HG03565 (cell line): ENCODE measurements around the gene RPTN.
"Not testable (repeated sequence)": the region's sequence is repeated elsewhere in the genome, so short reads cannot be mapped to it uniquely, and the experiment has no call there.

Experiments
- ATAC-seq: cut with Tn5 transposase; IDR thresholded peaks from one replicate; pipeline ENCODE4 v1.9.1; 2021; ENCODE audit warnings: mild to moderate bottlenecking, moderate library complexity; ENCODE audit not compliant: unreplicated experiment

RPTN gene

DNA sequence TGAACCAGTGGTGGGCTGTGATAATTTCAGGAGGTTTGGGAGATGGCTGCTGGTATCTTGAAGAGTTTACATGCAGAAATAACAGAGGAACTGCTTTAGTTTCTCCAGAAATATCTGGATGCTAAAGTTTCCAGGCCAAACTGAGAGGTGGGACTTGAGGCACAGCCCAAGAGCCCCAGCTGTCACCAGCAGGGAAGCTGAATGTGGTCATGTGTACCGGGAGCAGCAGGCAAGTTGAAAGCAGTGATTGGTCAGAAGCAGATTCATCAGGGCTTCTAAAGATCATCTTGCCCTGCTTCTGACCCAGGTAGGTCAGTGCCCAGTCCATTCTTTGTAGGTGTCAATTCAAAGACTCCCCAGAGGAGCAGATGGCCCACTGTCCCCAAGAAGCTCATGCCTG is 7.9 kb upstream of the RPTN start:
- ATAC-seq: no peak

DNA sequence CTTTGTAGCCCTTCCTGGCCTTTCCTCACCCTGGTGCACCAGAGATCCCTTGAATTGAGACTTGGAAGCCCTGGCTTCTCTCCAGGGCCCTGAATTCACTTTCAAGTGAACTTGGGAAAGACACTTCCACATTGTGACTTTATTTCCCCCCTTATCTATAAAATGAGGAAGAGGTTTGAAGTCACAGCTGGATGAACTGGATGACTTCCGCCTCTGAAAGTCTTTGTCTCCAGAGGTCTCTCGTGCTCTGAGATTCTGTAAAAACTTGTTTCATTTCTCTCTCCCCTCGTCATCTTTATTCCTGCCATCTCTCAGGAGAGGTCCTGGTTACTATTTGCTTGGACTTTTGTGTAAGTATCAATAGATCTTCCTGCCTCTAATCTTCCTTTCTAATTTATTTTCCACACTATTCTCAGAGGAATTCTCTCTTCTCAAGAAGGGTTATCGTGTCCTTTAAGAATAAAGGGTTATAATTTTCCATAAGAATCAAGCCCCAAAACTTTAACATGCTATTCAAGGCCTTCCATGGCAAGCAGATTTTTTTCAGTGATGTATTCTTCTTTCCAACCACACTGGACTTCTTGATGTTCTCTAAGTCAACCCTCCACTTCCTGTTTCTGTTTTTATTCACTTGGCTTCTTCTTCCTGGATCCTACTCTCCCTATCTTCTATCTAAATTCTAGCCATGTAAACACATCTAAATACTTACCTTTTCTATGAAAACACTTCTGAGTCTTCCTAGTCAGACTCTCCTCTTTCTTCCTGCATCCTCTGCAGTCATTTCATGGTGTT is 6.5 kb upstream of the RPTN start:
- no peak for ATAC-seq

- ATAC-seq: no peak
These were observed 5.6 kb upstream of the RPTN start for GRCh38 chr1:152164517-152165136.

DNA sequence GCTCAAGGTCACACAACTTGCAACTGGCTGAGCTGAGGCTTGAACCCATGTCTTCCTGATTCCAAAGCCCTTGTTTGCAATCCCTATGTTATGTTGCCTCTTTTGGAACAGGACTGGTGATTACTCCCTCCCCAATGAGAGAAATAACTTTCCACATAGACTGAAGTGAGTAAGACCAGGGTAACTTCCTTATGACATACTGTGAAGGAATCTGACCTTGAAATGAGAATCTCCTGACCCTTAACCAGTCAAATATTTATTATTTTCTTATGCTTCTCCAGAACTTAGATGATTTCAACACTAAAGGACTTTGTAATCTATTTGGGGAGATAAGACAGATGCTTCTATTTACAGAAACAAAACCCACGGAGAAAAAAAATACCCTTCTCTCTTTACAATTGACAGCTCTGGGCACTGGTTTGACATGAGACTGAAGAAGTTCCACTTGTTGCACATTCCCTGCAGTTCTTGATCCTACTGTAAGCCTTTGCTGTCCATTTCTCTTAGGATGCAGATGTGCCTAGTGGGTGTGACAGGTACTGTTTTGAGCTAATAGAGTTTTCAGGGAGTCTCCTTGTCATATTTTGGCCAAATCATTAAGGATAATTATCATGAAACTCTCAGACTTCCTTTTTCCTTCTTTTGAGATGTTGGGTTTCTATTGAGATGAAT is 3.9 kb upstream of the RPTN start:
- ATAC-seq: no peak

DNA sequence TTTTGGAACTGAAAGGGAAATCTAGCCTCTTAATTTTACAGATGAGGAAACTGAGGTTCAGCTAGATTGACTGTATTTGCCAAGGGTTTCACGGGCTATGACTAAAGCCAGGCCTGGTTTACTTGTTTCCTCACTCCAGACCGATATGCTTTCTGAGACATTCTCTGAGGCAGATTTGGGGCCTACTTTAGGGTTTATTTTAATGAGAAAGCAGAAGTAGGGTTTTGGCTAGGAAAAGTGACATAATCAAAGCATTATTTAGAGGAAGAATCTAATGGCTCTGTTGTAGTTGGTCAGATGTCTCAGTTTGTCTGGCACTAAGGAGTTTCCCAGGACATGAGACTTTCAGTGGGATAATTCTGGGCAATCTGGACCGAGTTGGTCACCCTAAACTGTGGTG is 1.5 kb upstream of the RPTN start:
- ATAC-seq: no peak

GRCh38 chr1:152153996-152154395 is 5.0 kb downstream of the RPTN start:
- no peak for ATAC-seq

GRCh38 chr1:152151646-152152045 is 7.4 kb downstream of the RPTN start:
- no peak for ATAC-seq

DNA sequence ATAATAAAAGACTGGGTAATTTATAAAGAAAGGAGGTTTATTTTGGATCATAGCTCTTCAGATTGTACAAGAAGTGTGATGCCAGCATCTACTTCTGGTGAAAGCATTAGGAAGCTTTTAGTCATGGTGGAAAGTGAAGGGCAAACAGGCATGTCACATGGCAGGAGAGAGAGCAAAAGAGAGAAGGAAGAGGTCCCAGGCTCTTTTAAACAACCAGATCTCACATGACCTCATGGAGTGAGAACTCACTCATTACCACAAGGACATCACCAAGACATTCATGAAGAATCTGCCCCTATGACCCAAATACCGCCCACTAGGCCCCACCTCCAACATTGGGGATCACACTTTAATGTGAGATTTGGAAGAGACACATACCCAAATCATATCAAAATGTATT is 10.0 kb downstream of the RPTN start:
- no peak for ATAC-seq

GRCh38 chr1:152148051-152148450 is 11.0 kb downstream of the RPTN start:
- no peak for ATAC-seq

DNA sequence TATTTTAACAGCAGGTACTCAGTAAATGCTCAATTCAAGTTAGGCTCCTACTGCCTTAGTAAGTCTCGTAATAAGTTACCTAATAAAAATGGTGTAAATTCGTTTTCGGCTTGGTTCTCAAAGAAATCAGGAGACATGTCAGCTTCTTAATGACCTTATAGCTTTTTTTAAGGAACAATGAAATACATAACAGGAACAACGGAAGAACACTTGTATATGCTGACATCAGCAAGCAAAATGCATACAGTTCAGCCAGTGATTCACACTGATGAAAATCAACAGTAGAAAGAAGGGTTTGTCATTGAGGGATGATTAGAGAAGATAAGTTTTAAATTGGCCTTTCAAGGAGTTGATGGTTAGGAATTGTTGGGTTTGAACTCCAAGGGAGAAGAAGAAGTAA is 13.3 kb downstream of the RPTN start:
- no peak for ATAC-seq

- not testable (repeated sequence) for ATAC-seq
These were observed 14.3 kb downstream of the RPTN start for GRCh38 chr1:152144674-152145183.

DNA sequence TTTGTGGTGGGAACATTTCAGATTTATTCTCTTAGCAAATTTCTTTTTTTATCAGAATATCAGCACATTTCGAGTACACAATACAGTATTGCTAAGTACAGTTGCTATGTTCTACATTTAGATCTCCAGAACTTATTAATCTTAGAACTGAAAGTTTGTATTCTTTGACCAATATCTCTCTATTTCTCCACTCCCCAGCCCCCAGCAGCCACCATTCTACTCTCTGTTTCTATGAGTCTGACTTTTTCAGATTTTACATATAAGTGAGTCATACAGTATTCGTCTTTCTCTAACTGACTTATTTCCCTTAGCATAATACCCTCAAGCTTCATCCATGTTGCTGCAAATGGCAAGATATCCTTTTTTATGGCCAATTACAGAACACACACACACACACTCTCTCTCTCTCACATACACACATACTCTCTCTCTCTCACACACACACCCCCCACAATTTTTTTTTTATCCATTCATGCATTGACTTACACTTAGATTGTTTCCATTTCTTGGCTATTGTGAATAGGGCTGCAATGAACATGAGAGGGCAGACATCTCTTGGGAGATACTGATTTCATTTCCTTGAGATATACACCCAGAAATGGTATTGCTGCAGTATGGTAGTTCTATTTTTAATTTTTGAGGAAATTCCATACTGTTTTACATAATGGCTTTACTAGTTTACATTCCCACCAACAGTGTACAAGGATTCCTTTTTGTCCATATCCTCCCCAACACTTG is 15.7 kb downstream of the RPTN start:
- peak; percentile 65 for ATAC-seq

DNA sequence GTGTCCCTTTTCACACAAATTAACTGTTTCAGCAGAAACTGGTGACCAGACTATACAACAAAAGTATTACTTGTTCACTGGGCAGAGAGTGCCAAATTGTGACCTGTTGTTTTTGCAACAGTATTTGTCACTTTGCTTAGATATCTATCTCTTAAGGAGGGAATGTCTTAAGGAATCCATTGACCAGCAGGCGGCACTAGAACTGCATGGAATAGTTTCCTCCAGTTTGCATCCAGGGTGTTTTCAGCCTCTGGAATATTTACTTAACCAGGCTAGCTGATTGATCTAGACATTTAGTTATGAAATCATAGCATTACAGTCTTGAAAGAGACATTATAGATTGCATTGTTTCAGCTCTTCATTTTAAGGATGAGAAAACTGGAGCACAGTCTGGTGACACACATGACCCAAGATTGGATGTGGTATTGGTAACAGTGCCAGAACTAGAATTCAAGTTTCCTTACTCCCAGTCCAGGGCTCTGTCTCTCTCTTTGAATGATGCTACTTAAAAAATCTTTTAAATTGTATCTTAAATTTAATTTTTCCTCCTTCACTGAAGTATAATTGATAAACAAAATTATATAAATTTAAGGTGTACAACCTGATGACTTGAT is 16.9 kb downstream of the RPTN start:
- no peak for ATAC-seq

- ATAC-seq: no peak
These were observed 21.8 kb downstream of the RPTN start for GRCh38 chr1:152137215-152137614.

GRCh38 chr1:152130186-152130585 is 28.8 kb downstream of the RPTN start:
- no peak for ATAC-seq

DNA sequence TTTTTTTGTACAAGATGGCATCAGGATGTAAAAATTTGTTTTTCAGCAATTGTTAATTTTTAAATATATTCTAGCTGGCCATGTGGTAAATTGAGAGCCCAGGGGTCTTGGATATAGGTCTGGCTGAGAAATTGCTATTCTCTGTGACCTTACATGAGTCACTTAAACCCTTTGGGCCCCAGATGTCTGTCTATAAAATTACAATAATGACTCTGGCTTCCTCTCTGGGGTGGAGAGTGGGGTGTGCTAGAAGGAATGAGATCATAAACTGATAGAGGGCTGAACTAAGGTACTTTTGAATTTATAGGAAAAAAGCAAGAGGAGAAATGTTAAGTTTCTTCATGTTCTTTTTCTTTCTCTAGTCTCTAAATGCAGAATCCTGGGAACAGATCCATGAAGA is 31.4 kb downstream of the RPTN start:
- no peak for ATAC-seq

- ATAC-seq: no peak
These were observed 33.1 kb downstream of the RPTN start for GRCh38 chr1:152125834-152126443.

DNA sequence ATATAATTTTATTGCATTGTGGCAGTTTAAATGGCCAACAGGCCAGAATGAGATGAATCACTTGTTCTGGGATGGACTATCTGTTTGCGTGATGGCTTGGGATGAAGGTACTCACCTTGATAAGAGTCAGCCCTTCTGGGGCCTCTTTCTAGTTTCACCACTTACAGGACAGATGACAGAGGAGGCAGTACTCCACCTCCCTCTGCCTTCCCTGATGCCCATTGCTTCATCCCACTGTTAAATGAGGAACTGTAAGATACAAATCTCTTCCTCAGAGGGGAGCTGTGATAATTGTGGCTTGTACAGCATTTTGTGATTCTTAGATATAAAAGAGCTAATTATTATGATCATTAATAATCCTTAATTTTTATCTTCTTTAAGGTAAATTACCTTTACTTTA is 40.1 kb downstream of the RPTN start:
- ATAC-seq: no peak

- ATAC-seq: no peak
These were observed 43.7 kb downstream of the RPTN start, which contains the start of gene TCHH for GRCh38 chr1:152115344-152115743. Gene TCHH, minus strand, starts transcription at chr1:152115444. Its CDS starts 1,364 bp downstream, at chr1:152114080.

GRCh38 chr1:152112885-152113432 is 46.1 kb downstream of the RPTN start:
- ATAC-seq: no peak
